Liver (tissue), 3 donors: ENCODE data around the gene PPP3CA.

Experiments used
- FOXA1 ChIP-seq: IDR thresholded peaks from 2 replicates; pipeline ENCODE4 v1.6.1; 2016; ENCODE audit warnings: antibody characterized with exemption
- RAD21 ChIP-seq, 2 donors: IDR thresholded peaks; 2 replicates each; pipeline ENCODE4 v1.6.1; 2016; ENCODE audit warnings: antibody characterized with exemption in 2 of 2, mild to moderate bottlenecking in 2 of 2
- YY1 ChIP-seq: IDR thresholded peaks from 2 replicates; pipeline ENCODE4 v1.6.1; 2016; ENCODE audit warnings: antibody characterized with exemption, mild to moderate bottlenecking
- TF ChIP-seq, protein P1 (sequence below): fragments of 150-350 bp; IDR thresholded peaks from 2 replicates; pipeline ENCODE4 v1.5.1; 2017; ENCODE audit warnings: improper control_type of control experiment, low read depth, low read length; ENCODE audit not compliant: missing input control
- TF ChIP-seq, protein P2 (sequence below): IDR thresholded peaks from 2 replicates; pipeline ENCODE4 v1.6.1; 2016; ENCODE audit warnings: antibody characterized with exemption, mild to moderate bottlenecking
- TF ChIP-seq, protein P3 (sequence below): IDR thresholded peaks from 2 replicates; pipeline ENCODE4 v1.6.1; 2016; ENCODE audit warnings: antibody characterized with exemption
- TF ChIP-seq, protein P4 (sequence below): IDR thresholded peaks from 2 replicates; pipeline ENCODE4 v1.6.1; 2016; ENCODE audit warnings: antibody characterized with exemption
- donor health status: healthy.
- donor health status: healthy.

DNA sequence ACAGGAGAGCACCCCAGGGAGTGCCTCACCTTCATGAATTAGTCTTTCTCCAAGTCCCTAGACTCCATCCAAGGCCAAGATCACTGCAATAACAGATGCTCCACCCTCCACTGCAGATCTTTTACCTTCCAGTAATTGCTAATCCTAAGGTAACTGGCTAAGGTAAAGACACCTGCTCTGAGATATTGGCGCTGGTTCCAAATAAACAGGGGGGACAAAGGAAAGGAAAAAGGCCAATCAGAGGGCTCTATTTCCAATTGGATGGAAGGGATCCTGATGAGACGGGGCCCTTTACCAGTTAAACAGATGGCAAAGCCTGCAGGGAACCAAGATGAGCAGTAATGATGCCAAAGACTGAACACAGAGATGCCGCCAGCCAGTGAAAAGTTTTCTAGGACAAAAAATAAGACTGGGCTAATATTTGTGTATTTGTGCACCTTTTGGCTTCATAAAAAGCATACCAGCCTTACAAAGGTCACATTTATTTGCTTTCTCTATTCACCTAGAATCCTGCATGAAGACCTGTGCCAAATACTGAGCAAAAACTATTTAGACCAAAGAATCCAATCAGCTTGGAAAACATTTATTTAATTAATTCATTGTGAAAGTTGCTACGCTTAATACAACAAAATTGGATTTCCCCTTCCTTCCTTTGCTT, 148.5 kb downstream of the PPP3CA start:
- TF ChIP-seq, protein P1, sequence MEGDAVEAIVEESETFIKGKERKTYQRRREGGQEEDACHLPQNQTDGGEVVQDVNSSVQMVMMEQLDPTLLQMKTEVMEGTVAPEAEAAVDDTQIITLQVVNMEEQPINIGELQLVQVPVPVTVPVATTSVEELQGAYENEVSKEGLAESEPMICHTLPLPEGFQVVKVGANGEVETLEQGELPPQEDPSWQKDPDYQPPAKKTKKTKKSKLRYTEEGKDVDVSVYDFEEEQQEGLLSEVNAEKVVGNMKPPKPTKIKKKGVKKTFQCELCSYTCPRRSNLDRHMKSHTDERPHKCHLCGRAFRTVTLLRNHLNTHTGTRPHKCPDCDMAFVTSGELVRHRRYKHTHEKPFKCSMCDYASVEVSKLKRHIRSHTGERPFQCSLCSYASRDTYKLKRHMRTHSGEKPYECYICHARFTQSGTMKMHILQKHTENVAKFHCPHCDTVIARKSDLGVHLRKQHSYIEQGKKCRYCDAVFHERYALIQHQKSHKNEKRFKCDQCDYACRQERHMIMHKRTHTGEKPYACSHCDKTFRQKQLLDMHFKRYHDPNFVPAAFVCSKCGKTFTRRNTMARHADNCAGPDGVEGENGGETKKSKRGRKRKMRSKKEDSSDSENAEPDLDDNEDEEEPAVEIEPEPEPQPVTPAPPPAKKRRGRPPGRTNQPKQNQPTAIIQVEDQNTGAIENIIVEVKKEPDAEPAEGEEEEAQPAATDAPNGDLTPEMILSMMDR: no peak
- no peak for TF ChIP-seq FOXA1
- TF ChIP-seq RAD21 (IDR thresholded peaks at IDR 0.05): peak in 1 of 2 donors; percentile 22
- no peak for TF ChIP-seq YY1
- TF ChIP-seq, protein P2, sequence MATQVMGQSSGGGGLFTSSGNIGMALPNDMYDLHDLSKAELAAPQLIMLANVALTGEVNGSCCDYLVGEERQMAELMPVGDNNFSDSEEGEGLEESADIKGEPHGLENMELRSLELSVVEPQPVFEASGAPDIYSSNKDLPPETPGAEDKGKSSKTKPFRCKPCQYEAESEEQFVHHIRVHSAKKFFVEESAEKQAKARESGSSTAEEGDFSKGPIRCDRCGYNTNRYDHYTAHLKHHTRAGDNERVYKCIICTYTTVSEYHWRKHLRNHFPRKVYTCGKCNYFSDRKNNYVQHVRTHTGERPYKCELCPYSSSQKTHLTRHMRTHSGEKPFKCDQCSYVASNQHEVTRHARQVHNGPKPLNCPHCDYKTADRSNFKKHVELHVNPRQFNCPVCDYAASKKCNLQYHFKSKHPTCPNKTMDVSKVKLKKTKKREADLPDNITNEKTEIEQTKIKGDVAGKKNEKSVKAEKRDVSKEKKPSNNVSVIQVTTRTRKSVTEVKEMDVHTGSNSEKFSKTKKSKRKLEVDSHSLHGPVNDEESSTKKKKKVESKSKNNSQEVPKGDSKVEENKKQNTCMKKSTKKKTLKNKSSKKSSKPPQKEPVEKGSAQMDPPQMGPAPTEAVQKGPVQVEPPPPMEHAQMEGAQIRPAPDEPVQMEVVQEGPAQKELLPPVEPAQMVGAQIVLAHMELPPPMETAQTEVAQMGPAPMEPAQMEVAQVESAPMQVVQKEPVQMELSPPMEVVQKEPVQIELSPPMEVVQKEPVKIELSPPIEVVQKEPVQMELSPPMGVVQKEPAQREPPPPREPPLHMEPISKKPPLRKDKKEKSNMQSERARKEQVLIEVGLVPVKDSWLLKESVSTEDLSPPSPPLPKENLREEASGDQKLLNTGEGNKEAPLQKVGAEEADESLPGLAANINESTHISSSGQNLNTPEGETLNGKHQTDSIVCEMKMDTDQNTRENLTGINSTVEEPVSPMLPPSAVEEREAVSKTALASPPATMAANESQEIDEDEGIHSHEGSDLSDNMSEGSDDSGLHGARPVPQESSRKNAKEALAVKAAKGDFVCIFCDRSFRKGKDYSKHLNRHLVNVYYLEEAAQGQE: no peak
- TF ChIP-seq, protein P3, sequence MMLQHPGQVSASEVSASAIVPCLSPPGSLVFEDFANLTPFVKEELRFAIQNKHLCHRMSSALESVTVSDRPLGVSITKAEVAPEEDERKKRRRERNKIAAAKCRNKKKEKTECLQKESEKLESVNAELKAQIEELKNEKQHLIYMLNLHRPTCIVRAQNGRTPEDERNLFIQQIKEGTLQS: no peak
- TF ChIP-seq, protein P4, sequence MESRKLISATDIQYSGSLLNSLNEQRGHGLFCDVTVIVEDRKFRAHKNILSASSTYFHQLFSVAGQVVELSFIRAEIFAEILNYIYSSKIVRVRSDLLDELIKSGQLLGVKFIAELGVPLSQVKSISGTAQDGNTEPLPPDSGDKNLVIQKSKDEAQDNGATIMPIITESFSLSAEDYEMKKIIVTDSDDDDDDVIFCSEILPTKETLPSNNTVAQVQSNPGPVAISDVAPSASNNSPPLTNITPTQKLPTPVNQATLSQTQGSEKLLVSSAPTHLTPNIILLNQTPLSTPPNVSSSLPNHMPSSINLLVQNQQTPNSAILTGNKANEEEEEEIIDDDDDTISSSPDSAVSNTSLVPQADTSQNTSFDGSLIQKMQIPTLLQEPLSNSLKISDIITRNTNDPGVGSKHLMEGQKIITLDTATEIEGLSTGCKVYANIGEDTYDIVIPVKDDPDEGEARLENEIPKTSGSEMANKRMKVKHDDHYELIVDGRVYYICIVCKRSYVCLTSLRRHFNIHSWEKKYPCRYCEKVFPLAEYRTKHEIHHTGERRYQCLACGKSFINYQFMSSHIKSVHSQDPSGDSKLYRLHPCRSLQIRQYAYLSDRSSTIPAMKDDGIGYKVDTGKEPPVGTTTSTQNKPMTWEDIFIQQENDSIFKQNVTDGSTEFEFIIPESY: no peak
